Measurements from ENCODE around the gene BCLAF1. TPM values are rescaled to one million over a fixed set of nuclear protein-coding genes. Genes with fewer than 3 reads are reported as not detected.

BCLAF1 gene
- total RNA-seq, 1 experiment from 2014 or later = 121 TPM

- Histone ChIP-seq H3K9me3 (replicated peaks) (no peaks in the 10 kb centered on the region), H3K27me3 (replicated peaks) (peaks cover 4% of the 10 kb centered on the region; the same call in 1 of the 2 replicates), H3K27ac (no peak overlapping the region), H3K4me1 (replicated peaks) (peaks cover 9% of the 10 kb centered on the region), H3K4me3 (no peak overlapping the region), H3K36me3 (no peaks in the 10 kb centered on the region)
- DNase-seq (ENCODE audit: low read depth in 1 of 2, low spot score in 2 of 2) = no peak
Observed at GRCh38 chr6:136294621-136295020, 5.0 kb upstream of the BCLAF1 start.

DNA sequence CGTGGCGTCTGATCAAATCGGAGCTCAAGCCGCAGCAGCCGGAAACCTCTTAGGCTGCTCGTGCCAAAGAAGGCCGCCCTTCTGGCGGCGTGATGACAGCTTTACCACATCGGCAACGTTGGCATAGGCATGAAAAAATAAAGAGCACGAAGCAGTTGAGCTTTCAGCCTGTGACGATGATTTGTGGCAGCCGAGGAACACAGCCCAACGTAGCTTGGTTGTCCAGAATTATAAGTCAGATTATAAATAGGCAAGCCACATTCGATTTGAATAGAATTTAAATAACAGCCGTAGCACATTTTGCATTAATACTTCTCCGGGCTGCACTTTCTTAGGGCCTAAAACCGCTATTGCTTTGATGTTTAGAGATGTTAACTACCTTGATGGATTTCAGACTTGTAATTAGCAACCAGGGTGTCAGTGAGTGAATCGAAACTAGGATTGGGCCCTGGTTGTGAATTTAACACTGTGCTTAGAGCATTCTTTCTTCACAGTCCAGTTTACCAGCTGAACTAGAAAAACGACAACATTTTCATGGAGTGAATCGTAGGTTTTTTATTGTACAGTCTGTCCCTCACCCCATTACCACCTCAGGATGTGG, 864 bp upstream of the BCLAF1 start:
- Histone ChIP-seq H3K9me3 (replicated peaks) (no peaks in the 10 kb centered on the region), H3K4me3 (peak overlapping the region; percentile 84), H3K27ac (peak overlapping the region; percentile 99), H3K36me3 (peaks cover 17% of the 10 kb centered on the region), H3K27me3 (replicated peaks) (peaks cover 1% of the 10 kb centered on the region; the same call in 1 of the 2 replicates), H3K4me1 (replicated peaks) (peaks cover 19% of the 10 kb centered on the region)
- peak in 1 of 2 experiments; percentile 77 for DNase-seq (ENCODE audit: low read depth in 1 of 2, low spot score in 2 of 2)

GRCh38 chr6:136289327-136289578, 393 bp downstream of the BCLAF1 start:
- no peaks in the 10 kb centered on the region for H3K9me3 ChIP-seq (replicated peaks)
- H3K27me3 ChIP-seq (replicated peaks) = no peaks in the 10 kb centered on the region
- peaks cover 23% of the 10 kb centered on the region for H3K36me3 ChIP-seq
- DNase-seq (ENCODE audit: low read depth in 1 of 2, low spot score in 2 of 2) = peak; percentile 91 to 92
- peaks cover 29% of the 10 kb centered on the region for H3K4me1 ChIP-seq (replicated peaks)
- H3K4me3 ChIP-seq = peak overlapping the region; percentile 84
- peak overlapping the region; percentile 99 for H3K27ac ChIP-seq

- peak overlapping the region; percentile 99 for H3K27ac ChIP-seq
- peak overlapping the region; percentile 84 for H3K4me3 ChIP-seq
- H3K9me3 ChIP-seq (replicated peaks) = no peaks in the 10 kb centered on the region
- peaks cover 29% of the 10 kb centered on the region for H3K4me1 ChIP-seq (replicated peaks)
- DNase-seq (ENCODE audit: low read depth in 1 of 2, low spot score in 2 of 2) = peak in 1 of 2 experiments; percentile 83
- H3K36me3 ChIP-seq = peaks cover 23% of the 10 kb centered on the region
- H3K27me3 ChIP-seq (replicated peaks) = no peaks in the 10 kb centered on the region
Observed at GRCh38 chr6:136288566-136289326, 900 bp downstream of the BCLAF1 start.

- no peaks in the 10 kb centered on the region for H3K9me3 ChIP-seq (replicated peaks)
- no peak overlapping the region for H3K4me3 ChIP-seq
- H3K27me3 ChIP-seq (replicated peaks) = no peaks in the 10 kb centered on the region
- H3K4me1 ChIP-seq (replicated peaks) = peaks cover 27% of the 10 kb centered on the region
- H3K36me3 ChIP-seq = peaks cover 44% of the 10 kb centered on the region
- peak in 1 of 2 experiments; percentile 10 for DNase-seq (ENCODE audit: low read depth in 1 of 2, low spot score in 2 of 2)
- no peak overlapping the region for H3K27ac ChIP-seq
Observed at GRCh38 chr6:136284909-136285308, 4.7 kb downstream of the BCLAF1 start.

GRCh38 chr6:136282906-136283305, 6.7 kb downstream of the BCLAF1 start:
- DNase-seq (ENCODE audit: low read depth in 1 of 2, low spot score in 2 of 2) = no peak
- Histone ChIP-seq H3K4me3 (no peak overlapping the region), H3K27ac (no peak overlapping the region), H3K27me3 (replicated peaks) (no peaks in the 10 kb centered on the region), H3K9me3 (replicated peaks) (no peaks in the 10 kb centered on the region), H3K36me3 (peaks cover 42% of the 10 kb centered on the region), H3K4me1 (replicated peaks) (peaks cover 21% of the 10 kb centered on the region)

DNA sequence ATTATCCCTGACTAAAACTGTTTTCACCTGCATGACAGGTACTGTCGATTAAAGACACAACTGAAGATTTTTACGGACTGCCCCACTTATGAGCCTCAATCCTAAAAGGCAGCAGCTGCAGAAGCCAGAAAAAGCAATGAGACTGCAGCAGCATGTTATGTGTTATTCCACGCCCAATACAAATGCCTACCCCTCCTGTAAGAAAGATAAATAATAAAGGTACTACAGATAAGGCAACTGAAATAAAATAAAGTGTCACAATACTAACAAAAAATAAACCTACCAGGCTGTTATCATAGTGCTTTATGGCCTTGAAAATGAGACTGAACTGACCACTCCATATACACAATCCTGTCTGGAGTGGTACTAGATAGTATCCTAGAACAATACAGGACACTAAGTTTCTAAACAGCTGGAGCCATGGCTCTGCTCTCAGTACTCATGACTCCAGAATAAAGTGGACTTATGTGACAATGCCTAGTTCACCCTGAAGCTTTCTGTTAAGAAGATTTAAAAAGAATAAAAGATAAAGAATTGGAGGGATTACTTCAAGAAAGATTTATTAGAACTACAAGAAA, 9.5 kb downstream of the BCLAF1 start:
- no peaks in the 10 kb centered on the region for H3K27me3 ChIP-seq (replicated peaks)
- H3K36me3 ChIP-seq = peaks cover 64% of the 10 kb centered on the region
- peaks cover 14% of the 10 kb centered on the region for H3K4me1 ChIP-seq (replicated peaks)
- no peak overlapping the region for H3K27ac ChIP-seq
- no peak overlapping the region for H3K4me3 ChIP-seq
- DNase-seq (ENCODE audit: low read depth in 1 of 2, low spot score in 2 of 2) = no peak
- H3K9me3 ChIP-seq (replicated peaks) = no peaks in the 10 kb centered on the region

DNA sequence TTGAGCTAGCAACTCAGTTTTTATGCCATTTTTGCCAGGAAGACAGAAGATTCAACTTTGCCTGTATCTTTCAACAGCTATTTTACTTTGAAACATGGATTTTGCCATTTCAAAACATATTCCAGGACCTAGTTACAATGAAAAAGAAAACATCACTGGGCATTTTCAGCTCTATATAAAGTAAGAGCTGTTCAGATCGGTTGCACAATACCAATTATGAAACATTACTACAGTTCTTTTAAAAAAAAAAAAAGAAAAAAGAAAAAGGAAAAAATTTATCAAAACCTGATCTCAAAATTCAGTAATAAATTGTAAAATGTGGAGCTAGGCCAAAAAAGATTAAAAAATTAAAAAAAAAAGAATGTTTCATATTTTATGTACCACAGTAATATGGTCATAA, 15.6 kb downstream of the BCLAF1 start:
- no peak for DNase-seq (ENCODE audit: low read depth in 1 of 2, low spot score in 2 of 2)
- Histone ChIP-seq H3K4me3 (no peak overlapping the region), H3K4me1 (replicated peaks) (no peaks in the 10 kb centered on the region), H3K9me3 (replicated peaks) (no peaks in the 10 kb centered on the region), H3K27me3 (replicated peaks) (no peaks in the 10 kb centered on the region), H3K27ac (no peak overlapping the region), H3K36me3 (peaks cover 90% of the 10 kb centered on the region)

DNA sequence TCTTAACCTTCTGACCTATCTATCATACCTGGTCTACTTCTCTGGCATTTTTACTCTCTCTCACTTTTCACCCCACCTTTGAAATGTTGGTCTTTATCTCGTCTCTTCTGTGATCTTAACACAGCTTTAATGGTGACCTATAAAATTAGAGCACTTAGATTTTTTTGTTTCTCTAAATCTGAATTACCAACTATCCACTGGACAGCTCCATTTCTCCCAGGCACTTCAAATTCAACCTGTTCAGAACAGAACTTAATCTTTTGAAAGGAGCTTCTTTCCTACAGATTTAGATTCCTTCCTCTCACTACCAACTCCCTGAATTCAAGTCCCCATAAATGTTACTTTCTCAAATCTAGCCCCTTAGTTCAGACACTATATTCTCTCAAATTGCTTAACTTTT, 24.5 kb downstream of the BCLAF1 start:
- no peaks in the 10 kb centered on the region for H3K9me3 ChIP-seq (replicated peaks)
- H3K27me3 ChIP-seq (replicated peaks) = no peaks in the 10 kb centered on the region
- H3K27ac ChIP-seq = no peak overlapping the region
- H3K4me3 ChIP-seq = no peak overlapping the region
- no peak for DNase-seq (ENCODE audit: low read depth in 1 of 2, low spot score in 2 of 2)
- no peaks in the 10 kb centered on the region for H3K4me1 ChIP-seq (replicated peaks)
- peaks cover 98% of the 10 kb centered on the region for H3K36me3 ChIP-seq

- no peaks in the 10 kb centered on the region for H3K4me1 ChIP-seq (replicated peaks)
- no peaks in the 10 kb centered on the region for H3K27me3 ChIP-seq (replicated peaks)
- DNase-seq (ENCODE audit: low read depth in 1 of 2, low spot score in 2 of 2) = no peak
- H3K27ac ChIP-seq = no peak overlapping the region
- no peaks in the 10 kb centered on the region for H3K9me3 ChIP-seq (replicated peaks)
- peaks cover 98% of the 10 kb centered on the region for H3K36me3 ChIP-seq
- H3K4me3 ChIP-seq = no peak overlapping the region
Observed at GRCh38 chr6:136262940-136263339, 26.7 kb downstream of the BCLAF1 start.

DNA sequence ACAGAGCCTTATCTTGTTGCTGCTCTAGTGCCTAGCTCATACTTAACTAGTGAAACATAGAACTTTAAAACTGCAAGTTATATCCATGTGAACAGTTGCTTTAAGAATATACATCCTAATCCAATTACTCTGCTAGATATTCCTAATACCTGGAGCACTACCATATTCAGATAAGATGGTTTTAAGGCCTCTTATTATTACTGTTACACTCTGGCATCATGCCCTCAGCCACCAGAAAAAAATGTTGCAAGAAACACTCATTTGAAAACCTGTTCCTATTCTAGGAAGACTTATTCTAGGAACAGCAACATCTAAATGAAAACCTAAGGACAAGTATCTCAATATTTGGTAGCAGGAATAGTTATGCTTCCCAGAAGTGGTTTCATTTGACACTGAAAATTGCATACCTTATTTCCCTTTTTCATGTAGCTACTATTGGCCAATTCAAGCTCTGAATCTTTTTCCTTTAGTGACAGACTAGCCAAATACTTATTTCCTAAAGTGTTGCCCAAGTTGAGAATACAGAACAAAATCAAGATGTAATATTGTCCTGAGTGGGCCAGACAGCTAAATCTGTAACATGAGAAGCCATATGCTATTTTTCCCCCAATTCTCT, 34.7 kb downstream of the BCLAF1 start:
- no peak overlapping the region for H3K4me3 ChIP-seq
- H3K36me3 ChIP-seq = peaks cover 31% of the 10 kb centered on the region
- H3K9me3 ChIP-seq (replicated peaks) = no peaks in the 10 kb centered on the region

GRCh38 chr6:136253734-136254133, 35.9 kb downstream of the BCLAF1 start:
- Histone ChIP-seq H3K4me1 (replicated peaks) (peaks cover 11% of the 10 kb centered on the region), H3K4me3 (no peak overlapping the region), H3K36me3 (peaks cover 19% of the 10 kb centered on the region), H3K27me3 (replicated peaks) (no peaks in the 10 kb centered on the region), H3K27ac (no peak overlapping the region), H3K9me3 (replicated peaks) (no peaks in the 10 kb centered on the region)
- no peak for DNase-seq (ENCODE audit: low read depth in 1 of 2, low spot score in 2 of 2)

More for the DNA sequence above, 34.7 kb downstream of the BCLAF1 start:
- DNase-seq (ENCODE audit: low read depth in 1 of 2, low spot score in 2 of 2) = no peak
- Histone ChIP-seq H3K27ac (no peak overlapping the region), H3K27me3 (replicated peaks) (no peaks in the 10 kb centered on the region), H3K4me1 (replicated peaks) (peaks cover 6% of the 10 kb centered on the region)

GRCh38 chr6:136252441-136252840, 37.2 kb downstream of the BCLAF1 start:
- peaks cover 11% of the 10 kb centered on the region for H3K4me1 ChIP-seq (replicated peaks)
- no peaks in the 10 kb centered on the region for H3K9me3 ChIP-seq (replicated peaks)
- no peak overlapping the region for H3K27ac ChIP-seq
- peaks cover 6% of the 10 kb centered on the region for H3K36me3 ChIP-seq
- DNase-seq (ENCODE audit: low read depth in 1 of 2, low spot score in 2 of 2) = no peak
- H3K27me3 ChIP-seq (replicated peaks) = no peaks in the 10 kb centered on the region
- H3K4me3 ChIP-seq = no peak overlapping the region

DNA sequence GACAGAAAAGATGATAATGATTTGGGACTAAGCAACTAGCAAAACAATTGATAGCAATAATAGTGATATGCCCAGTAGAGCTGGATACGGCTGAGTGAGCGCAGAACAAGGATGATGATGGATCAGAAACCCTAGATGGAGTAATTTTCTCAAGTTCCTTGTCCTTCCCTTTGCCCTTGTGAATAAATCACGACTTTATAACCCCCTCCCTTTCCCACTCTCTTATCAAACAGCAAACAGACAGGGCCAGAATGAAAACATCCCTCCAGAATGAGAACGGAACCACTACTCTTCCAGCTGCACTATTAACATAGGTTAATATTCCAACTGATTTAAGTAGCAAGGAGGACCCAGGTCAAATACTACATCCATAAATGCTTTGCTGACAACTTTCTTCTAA, 38.3 kb downstream of the BCLAF1 start:
- peak in 1 of 2 experiments; percentile 11 for DNase-seq (ENCODE audit: low read depth in 1 of 2, low spot score in 2 of 2)
- H3K36me3 ChIP-seq = no peaks in the 10 kb centered on the region; the same call in 1 of the 2 replicates
- no peak overlapping the region; the same call in 1 of the 2 replicates for H3K4me3 ChIP-seq
- H3K9me3 ChIP-seq (replicated peaks) = no peaks in the 10 kb centered on the region
- no peak overlapping the region for H3K27ac ChIP-seq
- peaks cover 11% of the 10 kb centered on the region for H3K4me1 ChIP-seq (replicated peaks)
- no peaks in the 10 kb centered on the region for H3K27me3 ChIP-seq (replicated peaks)
